ENCODE data around the gene MARCHF4.

The MARCHF4 gene, protein sequence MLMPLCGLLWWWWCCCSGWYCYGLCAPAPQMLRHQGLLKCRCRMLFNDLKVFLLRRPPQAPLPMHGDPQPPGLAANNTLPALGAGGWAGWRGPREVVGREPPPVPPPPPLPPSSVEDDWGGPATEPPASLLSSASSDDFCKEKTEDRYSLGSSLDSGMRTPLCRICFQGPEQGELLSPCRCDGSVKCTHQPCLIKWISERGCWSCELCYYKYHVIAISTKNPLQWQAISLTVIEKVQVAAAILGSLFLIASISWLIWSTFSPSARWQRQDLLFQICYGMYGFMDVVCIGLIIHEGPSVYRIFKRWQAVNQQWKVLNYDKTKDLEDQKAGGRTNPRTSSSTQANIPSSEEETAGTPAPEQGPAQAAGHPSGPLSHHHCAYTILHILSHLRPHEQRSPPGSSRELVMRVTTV

DNA sequence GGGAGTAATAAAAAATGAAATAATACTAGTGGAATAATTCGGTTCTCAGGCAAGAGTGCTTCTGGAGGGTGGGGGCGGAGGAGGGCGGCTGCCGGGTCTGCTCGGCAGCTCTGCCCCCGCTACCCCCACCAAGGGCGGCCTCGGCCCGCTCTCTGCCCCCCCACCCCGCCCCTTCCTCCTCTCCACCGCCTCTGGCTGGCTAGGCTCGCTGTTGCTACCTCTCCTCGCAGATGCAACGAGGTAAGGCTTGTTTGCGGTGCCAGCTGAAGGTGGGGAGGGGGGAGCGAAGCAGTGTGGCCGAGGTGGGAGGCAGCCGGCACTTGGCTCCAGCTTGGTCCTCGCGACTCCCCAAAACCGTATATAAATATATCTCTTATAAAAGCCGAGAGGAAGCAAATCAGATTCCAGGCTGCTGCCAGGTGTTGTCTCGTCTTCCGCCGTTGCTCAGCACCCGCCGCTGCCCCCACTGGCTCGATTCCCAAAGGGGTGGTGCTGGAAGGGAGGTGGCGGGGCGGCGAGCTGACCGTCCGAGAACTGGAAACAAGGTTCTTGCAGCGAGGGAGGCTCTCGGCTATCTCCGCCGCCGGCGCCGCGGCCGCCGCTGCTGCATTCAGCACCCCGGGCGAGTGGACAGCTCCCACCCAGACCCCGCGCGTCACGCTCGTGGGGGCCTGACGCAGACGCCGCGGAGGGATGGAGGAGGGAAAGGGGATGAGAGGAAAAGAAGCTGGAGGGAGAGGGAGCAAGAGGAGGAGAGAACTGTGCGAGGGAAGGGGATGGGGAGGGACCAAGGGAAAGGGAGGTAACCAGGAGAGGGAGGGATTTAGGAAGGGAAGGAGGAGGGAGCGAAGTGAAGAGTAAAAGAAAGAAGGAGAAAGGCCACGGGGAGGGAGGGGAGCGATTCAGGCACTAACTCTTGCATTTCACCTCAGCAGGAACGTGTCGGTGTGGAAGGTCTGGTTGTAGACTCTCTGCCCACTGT is at the start of gene MARCHF4:
MARCHF4 (minus strand) TSS at position 763 of the 982 bp plus-strand sequence. CDS start 2,223 bp downstream, outside the sequence.
- DNase-seq (ENCODE audit: low read depth in 2 of 2): peak in 1 of 2 donors; percentile 57

DNA sequence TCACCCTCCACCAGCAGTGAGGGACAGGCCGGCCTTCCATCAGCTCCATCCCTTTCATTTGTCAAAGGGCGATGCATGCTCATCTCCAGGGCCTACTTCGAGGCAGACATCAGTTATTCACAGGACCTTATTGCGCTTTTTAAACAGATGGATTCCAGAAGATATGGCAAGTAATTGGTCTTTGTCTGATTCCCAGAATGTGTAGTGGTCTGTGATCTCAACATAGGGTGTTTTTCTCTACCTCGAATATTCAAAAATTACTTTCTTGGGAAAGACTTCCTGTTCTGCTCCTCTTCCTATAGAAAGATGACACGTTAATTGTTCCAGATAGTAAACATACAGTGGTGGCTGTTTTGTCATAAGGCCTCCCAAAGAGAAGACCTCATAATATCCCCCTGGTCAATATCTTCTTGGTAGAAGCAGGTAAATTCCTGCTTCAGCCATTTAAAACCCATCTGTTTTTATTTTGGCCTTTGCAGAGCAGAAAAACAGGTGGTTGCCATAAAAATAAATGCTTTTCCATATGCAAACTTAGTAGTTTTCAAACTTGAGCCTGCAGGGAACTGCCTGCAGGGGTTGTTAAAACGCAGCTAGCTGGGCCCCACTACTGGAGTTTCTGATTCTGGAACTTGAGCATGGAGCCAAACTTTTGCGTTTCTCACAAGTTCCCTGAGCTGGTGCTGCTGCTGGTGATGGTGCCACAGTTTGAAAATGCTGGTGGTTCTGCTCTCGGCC is 48.3 kb upstream of the MARCHF4 start:
- DNase-seq (ENCODE audit: low read depth in 2 of 2): no peak

DNA sequence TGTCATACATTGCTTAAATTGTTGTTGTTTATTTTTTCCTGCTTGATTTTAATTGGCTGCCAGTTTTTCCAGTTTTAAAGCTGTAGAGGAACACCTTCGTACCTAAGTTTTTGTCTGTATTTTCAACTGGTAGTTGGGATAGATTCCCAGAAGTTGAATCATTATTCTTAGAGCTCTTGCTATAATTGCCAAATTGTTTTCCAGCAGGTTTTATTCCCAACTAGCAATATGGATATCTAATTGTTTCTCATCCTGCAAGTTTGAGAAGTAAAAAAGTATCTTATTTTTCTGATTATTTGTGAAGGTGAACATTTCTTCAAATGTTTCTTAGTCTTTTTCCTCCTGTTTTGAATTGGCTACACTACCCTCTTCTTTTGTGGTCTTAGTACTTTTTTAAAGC is 46.7 kb upstream of the MARCHF4 start:
- no peak for DNase-seq (ENCODE audit: low read depth in 2 of 2)

DNA sequence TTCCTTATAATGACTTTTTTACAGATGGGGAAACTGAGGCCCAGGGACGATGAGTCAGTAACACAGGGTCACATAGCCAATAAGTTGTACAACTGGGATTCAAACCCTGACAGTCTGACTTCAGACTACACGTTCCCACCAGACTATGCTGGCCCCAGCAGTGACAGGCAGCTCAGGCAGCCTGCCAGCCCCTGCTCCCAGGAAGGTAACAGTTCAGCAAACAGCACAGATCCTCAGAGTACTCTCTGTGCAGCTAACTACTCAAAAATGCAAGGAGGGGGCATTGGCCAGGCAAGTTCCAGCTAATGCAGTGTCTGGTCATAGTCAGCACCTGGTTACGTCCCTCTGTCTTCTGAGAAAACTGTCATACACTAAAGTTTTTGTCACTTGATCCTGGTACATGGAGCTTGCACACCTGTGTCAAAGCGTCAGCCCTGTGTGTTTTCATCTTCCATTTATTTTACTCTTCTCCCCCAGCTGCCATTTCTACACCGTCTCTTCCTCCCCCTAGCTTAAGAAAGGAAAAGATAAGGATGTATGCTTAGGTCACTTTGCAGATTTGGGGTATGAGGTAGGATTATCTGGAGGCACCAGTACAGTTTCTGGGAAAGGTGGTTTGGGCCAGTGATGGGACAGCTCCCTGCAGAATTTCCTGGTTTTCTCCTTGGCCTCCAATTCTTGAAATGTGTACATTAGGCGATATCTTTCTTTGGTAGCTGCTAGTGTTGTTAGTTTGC is 44.5 kb upstream of the MARCHF4 start:
- DNase-seq (ENCODE audit: low read depth in 2 of 2): no peak

DNA sequence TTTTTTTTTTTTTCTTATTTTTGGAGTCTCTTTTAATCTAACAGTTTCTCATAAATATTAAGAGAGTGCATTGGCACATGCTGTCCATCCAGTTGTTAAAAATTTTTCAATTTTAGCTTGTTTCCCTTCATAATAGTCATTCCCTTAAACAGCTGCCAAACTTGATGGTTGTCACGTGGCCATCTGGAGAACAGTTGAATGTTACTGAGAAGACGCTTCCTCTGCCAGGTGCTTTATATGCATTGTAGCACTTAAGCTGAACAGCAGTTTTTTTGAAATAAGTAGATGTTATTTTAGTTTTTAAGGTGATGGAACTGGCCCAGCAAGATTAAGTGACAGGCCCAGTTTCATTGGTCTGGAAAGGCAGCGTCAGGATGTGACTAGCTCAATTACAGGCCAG is 43.3 kb upstream of the MARCHF4 start:
- no peak for DNase-seq (ENCODE audit: low read depth in 2 of 2)

DNA sequence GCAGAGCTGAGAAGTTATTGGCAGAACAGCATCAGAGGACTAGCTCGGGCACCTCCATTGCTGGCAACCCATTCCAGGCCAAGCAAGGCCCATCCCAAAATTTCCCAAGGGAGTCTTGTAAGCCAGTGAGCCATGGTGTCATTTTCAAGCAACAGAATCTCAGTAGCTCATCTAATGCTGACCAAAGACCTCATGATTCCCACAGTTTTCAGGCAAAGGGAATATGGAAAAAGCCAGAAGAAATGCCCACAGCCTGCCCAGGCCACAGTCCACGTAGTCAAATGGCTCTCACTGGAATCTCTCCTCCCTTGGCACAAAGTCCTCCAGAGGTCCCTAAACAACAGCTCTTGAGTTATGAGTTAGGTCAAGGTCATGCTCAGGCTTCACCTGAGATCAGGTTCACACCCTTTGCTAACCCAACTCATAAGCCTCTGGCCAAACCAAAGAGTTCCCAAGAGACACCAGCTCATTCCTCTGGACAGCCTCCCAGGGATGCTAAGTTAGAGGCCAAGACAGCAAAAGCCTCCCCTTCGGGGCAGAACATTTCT is 42.6 kb upstream of the MARCHF4 start:
- no peak for DNase-seq (ENCODE audit: low read depth in 2 of 2)

DNA sequence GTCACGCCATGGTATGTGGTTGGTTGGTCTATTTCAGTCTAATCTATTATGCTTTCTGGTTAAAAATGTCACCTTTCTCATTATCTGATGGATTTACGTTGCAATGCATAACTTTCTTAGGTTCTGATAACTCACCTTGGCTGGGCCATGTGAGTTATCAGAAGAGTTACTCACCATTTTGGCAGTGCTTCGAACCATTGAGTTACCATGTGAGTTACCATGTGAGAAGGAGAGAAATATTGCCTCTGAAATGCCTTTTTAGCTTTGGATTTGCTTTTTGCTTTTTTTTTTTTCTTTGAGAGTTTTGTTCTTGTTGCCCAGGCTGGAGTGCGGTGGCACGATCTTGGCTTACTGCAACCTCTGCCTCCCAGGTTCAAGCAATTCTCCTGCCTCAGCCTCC is 41.6 kb upstream of the MARCHF4 start:
- DNase-seq (ENCODE audit: low read depth in 2 of 2): no peak

DNA sequence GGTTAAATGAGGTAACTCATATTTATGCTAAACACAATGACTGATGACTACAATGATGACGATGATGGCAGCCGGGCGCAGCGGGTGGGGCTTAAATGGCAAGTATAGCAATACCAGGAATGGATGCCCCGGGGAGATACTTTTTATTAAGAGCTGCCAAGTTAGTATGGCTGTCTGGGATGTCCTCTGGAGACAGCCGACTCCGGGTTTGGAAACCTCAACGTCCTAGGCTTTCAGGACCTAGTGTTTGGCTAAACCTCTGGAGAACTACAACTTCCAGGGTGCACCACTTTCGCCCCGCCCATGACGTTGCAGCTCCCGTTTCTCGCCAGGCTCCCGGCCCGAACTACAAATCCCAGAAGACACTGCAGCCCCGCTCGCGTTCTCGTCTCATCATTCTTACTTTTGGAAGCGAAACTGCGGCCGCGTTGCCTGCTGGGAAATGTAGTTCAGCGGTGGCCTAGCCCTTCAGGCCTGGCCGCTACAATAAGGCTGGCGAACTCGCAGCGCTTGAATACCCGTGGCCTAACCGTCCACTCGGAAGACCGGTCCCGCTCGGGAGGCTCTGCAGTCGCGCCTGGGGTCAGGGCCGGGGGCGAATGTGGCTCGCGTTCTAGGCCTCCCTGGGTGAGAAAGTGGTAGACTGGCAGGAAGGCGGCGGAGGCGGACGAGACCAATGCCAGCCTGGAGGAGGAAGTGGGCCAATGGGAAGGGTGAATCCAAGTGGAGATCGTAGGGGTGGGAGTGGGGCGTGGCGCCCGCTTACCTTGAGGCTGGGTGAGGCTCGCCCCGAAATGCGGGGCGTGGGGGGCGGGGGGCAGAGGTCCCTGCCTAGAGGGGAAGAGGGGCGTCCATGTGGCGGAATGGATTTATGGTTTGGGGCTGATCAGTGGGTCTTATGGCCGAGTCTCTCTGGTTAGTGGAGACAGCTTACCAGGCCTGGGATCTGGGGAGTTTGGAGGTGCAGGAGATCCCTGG is 40.0 kb upstream of the MARCHF4 start, which contains the start of gene SMARCAL1:
SMARCAL1 (plus strand) TSS at position 463 of the 978 bp plus-strand sequence. CDS start 2,221 bp downstream, outside the sequence.
- DNase-seq (ENCODE audit: low read depth in 2 of 2): peak; percentile 98 to 99

DNA sequence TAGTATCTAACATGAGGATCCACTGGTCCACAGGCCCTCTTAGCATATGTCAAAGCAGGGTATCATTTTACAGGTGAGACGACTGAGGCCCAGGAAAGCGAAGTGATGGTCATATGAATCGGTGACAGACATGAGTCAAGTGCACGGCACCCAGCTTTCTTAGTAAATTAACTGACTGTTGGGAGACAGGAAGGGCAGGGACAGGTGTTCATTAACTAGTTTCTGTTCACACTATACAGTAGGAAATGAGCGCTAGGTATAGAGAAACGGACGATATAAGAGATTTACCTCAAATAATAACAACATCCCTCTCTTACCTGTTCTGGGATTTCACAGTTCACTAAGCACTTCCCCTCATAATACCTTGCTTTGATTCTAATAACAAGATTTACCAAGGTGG is 38.3 kb upstream of the MARCHF4 start:
- DNase-seq (ENCODE audit: low read depth in 2 of 2): no peak

DNA sequence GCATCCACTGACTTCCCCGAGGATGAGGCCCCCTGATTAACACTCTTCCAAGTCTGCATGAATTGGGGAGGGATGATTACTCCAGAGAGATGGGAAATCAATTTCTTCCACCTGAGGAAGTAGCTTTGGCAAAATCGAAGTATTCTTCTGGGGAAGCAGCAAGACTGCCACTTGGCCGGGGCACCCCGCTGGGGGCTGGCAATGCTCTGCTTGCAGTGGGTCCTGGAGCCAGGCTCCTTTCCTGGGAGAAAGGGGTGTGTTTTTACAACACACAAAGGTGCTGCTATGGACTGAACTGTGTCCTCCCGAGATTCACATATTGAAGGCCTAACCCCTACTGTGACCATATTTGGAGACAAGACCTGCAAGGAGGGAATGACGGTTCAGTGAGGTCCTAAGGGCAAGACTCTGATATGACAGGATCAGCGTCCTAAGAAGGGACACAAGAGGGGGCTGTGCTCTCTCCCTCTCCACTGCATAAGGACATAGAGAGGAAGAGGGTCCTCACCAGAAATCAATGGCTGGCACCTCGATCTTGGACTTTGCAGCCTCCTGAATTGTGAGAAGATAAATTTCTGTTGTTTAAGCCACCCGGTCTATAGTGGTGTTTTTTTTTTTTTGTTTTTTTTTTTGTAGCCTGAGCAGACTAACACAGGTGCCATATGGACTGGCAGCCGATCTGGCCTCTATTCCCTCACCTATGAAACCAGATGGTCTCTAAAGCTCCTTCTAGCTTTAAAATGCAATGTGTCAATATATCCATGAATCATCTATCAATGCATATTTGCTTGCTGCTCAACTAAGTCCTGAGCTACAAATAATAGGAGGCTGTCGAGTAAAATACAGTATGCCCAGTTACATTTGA is 36.4 kb upstream of the MARCHF4 start:
- DNase-seq (ENCODE audit: low read depth in 2 of 2): no peak

DNA sequence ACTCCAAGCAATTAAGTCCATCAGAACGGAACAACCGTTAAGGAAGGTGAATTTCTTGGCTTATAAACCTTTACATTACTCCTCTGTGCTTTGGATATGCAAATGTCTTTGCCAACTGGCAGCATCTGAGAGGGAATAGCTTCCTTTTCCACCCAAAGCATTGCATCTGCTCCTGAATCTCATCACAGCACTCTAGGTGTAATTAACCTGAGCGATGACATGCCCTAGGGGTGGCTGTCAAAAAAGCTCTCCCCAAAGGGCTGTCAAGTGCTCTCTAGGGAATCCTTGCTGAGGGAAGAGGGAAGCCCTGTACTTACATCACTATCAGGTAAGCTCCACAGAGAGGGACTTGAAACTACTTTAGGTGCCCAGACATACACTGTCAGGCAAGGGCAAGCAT is 34.5 kb upstream of the MARCHF4 start:
- DNase-seq (ENCODE audit: low read depth in 2 of 2): no peak

DNA sequence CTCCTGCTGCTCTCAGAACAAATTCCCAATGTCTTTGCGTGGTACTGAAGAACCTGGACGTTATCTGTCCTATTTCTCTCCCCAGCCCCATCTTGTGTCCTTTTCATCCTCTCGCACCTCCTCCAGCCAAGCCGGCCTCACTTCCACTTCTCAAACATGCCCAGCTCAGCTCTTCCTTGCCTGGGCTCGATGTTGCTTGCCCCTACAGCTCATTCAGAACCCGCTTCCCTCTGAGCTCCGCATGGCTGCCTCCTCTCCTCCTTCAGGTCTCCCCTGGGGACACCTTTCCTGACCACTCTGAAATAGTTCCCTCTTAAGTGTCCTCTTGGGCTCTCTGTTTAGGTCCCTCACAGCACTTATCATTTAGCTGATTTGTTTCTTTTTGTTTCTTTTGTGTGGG is 33.3 kb upstream of the MARCHF4 start:
- no peak for DNase-seq (ENCODE audit: low read depth in 2 of 2)

DNA sequence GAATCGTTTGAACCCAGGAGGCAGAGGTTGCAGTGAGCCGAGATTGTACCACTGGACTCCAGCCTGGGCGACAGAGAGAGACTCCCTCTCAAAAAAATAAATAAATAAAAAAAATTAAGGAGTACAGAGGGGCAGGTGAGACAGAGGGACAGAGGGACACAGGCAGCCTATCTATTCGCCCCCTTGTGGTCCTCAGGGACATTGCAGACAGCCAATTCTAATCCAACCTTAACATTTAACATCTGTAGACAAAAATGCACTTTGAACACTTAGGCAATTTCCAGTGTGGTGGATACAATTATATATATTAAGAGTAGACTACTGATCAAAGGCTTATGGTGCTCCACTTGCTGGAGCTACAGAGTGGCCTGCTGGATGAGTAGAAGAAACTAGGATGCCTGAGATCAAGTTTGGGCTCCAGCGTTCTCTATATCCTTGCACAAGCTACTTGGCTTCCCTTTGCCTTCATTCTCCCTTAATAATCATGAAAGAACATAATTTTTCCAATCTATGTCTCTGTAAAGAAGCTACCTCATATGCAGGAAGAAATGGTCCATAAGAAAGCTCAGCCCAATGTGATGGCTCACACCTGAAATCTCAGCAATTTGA is 31.8 kb upstream of the MARCHF4 start:
- DNase-seq (ENCODE audit: low read depth in 2 of 2): peak in 1 of 2 donors; percentile 30

DNA sequence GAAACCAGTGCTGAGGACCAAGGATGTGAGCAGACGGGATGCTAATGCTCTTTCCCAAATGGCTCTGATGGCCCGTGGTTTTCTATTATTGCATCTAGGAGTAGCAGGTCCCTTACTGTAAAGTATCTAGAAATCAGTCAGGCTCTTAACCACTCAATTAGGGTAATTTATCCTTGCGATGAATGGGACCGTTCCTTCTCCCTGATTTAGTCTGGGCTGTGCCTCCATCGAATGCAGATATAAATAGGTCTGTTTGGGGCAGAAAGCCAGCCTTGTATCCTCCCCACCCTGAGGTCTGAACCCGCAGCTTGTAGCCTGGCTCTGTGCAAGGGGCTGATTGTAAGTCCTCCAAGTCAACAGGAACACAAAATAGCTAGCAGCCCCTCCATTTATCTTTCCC is 30.5 kb upstream of the MARCHF4 start:
- no peak for DNase-seq (ENCODE audit: low read depth in 2 of 2)

DNA sequence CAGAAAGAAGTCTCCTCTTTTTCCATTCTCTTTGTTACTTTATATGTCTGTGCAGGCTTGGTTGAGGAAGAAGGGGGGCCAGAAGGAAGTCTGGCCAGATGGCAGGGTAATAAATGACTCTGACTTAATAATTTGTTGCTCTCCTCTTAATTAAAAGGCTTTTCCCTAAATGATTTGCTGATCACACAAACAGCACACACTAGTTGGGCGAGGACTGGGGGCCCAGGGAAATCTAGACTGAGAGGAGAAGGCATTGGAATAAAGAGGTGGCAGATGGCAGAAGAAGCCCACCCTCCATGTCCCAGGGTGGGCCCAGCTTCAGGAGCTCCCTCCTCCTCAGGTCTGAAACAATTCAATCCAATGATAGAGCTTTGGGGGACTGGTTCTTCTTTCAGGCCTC is 27.3 kb upstream of the MARCHF4 start:
- no peak for DNase-seq (ENCODE audit: low read depth in 2 of 2)

DNA sequence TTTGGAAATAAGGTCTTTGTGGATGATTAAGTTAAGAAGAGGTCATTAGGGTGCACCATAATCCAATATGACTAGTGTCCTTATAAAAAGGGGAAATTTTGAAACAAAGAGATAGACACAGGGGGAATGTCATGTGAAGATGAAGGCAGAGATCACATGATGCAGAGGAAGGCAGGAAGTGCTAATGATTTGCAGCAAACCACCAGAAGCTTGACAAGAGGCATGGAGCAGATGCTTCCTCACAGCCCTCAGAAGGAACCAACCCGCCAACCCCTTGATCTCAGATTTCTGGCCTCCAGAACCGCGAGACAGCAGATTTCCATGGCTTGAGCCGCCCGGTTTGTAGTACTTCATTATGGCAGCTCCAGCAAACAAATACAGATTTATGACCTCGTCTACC is 22.6 kb upstream of the MARCHF4 start:
- DNase-seq (ENCODE audit: low read depth in 2 of 2): no peak

DNA sequence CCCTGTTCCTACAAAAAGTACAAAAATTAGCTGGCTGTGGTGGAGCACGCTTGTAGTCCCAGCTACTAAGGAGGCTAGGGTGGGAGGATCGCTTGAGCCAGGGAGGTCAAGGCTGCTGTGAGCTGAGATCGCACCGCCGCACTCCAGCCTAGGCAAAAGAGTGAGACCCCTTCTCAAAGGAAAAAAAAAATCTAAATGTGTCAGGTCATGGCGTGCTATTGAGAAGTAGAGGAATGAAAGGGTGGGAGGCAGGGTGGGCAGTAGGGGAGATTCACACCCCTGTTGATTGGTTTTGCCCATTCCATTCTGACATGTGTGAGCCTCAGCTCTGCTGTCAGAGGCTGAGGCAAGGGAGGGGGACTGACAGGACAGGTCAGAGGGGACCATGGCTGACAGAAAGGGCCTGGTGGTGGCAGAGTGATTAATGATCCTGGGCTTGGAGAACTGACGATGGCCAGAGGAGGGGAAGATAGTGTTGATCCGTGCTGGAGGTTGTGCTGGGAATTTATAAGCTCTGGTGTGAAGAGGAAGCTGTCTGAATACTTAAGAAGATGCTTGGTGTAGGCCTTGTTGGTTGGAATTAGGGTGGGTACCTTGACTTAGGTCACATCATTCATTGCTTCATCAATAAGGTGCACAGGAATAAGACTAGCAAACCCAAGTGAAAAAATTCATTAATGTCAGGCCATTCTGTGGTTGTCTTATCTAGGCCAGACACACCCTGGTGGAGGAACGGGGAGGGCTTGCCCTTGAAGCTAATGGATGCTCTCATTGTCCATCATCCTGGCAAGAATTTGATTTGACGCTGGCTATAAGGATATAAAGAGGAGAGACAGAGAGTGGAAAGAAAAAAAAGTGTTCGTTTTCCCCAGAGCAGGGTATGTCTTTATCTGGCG is 20.9 kb upstream of the MARCHF4 start:
- no peak for DNase-seq (ENCODE audit: low read depth in 2 of 2)

All from stimulated activated CD4-positive, alpha-beta T cell treated with anti-CD3 and anti-CD28 coated beads, Interleukin-15, amount 100 ng/mL, for 48 hours (primary cell).